K562 (cell line): Measurements from ENCODE around the gene RGS6. TPM values are rescaled to one million over a fixed set of nuclear protein-coding genes. Genes with fewer than 3 reads are reported as not detected.

ENCODE experiments used
- ATAC-seq: fragments of 200-7000 bp; cut with Tn5 transposase; 3 replicates; pipeline ENCODE4 v1.9.1; 2020; ENCODE audit warnings: moderate library complexity
- BruUV-seq: library from RNA; stranded (reverse); fragments of 400-500 nt; replicated peaks from 2 replicates; lab custom pipeline; 2021; lab: Mats Ljungman, UMichigan
- CTCF ChIA-PET: fragments of 300-600 bp; formaldehyde crosslinking; extraction: SDS; loops from one replicate; lab custom pipeline; 2021; ENCODE audit warnings: low intra/inter-chr PET ratio; lab: Yijun Ruan, JAX
- POLR2A ChIA-PET: fragments of 300-600, 350-650 bp; sonication (Branson Sonifier 250); formaldehyde crosslinking; extraction: SDS; loops from one replicate; lab custom pipeline; 2021; ENCODE audit warnings: antibody characterized with exemption, inconsistent platforms; lab: Yijun Ruan, JAX
- DNase-seq, 4 experiments: peaks; one replicate each; pipeline versions ENCODE4 v3.0.0 to v3.0.0-alpha.2; 2011 to 2018; ENCODE audit warnings: low spot score in 3 of 4, mixed read lengths in 3 of 4; ENCODE audit errors: extremely low read depth in 1 of 4
- FAIRE-seq: peaks from 2 replicates; lab custom pipeline; 2011; peaks lifted over from hg19 to GRCh38; lab: Jason Lieb, UNC
- H2AFZ ChIP-seq: 2 replicates; pipeline ENCODE4 v1.6.0; 2011; ENCODE audit warnings: low read depth, low read length, control low read depth, inconsistent platforms
- H3K27ac ChIP-seq: fragments of 200-600 bp; 3 replicates; pipeline ENCODE4 v1.8.0; 2011; ENCODE audit warnings: low read depth, mild to moderate bottlenecking, control low read depth, inconsistent platforms, low read length, moderate library complexity, mixed read lengths; ENCODE audit errors: extremely low read depth
- H3K27me3 ChIP-seq, 2 experiments: fragments of 300-600 bp in 1 of 2; 2 replicates in 1 of 2; 3 replicates in 1 of 2; pipeline versions ENCODE4 v1.6.0 to v1.8.0; 2011; ENCODE audit warnings: inconsistent platforms in 2 of 2, low read length in 2 of 2, mild to moderate bottlenecking in 1 of 2, mixed read lengths in 1 of 2, moderate library complexity in 1 of 2; ENCODE audit not compliant: control insufficient read depth in 2 of 2, insufficient read depth in 2 of 2
- H3K36me3 ChIP-seq: fragments of 300-600 bp; 3 replicates; pipeline ENCODE4 v1.8.0; 2011; ENCODE audit warnings: mild to moderate bottlenecking, low read length, inconsistent platforms; ENCODE audit not compliant: control insufficient read depth, insufficient read depth
- H3K4me1 ChIP-seq, 2 experiments: fragments of 200-600 bp in 1 of 2; replicated peaks in 1 of 2; 2 replicates in 1 of 2; 3 replicates in 1 of 2; pipeline versions ENCODE4 v1.5.1 to v1.8.0; 2011; ENCODE audit warnings: inconsistent platforms in 2 of 2, low read length in 2 of 2, mild to moderate bottlenecking in 1 of 2, mixed read lengths in 1 of 2, moderate library complexity in 1 of 2; ENCODE audit not compliant: control insufficient read depth in 2 of 2, insufficient read depth in 2 of 2
- H3K4me2 ChIP-seq: 2 replicates; pipeline ENCODE4 v1.6.1; 2011; ENCODE audit warnings: low read length, control low read depth, inconsistent platforms, mixed read lengths; ENCODE audit not compliant: insufficient read depth
- H3K4me3 ChIP-seq: fragments of 200-600 bp; sonication (generic), shearing (Covaris generic); 2 replicates; pipeline ENCODE4 v1.5.1; 2016; ENCODE audit warnings: control low read depth, inconsistent platforms
- H3K79me2 ChIP-seq: fragments of 200-600 bp; 3 replicates; pipeline ENCODE4 v1.8.0; 2011; ENCODE audit warnings: low read length, inconsistent platforms; ENCODE audit not compliant: control insufficient read depth, insufficient read depth
- H3K9ac ChIP-seq, 2 experiments: 2 replicates each; pipeline versions ENCODE4 v1.6.0 to v1.6.1; 2011; ENCODE audit warnings: low read depth in 2 of 2, low read length in 2 of 2, control low read depth in 1 of 2, inconsistent platforms in 1 of 2, mild to moderate bottlenecking in 1 of 2, mixed read lengths in 1 of 2; ENCODE audit not compliant: insufficient read depth in 1 of 2
- H3K9me1 ChIP-seq: one replicate; pipeline ENCODE4 v1.6.0; 2011; ENCODE audit warnings: inconsistent platforms, mild to moderate bottlenecking, low read length, moderate library complexity; ENCODE audit not compliant: control insufficient read depth, insufficient read depth
- H3K9me3 ChIP-seq: replicated peaks from 2 replicates; pipeline ENCODE4 v1.5.1; 2011; ENCODE audit warnings: low read depth, low read length, inconsistent platforms; ENCODE audit not compliant: control insufficient read depth, insufficient read depth
- H4K20me1 ChIP-seq: replicated peaks from 2 replicates; pipeline ENCODE4 v1.6.1; 2011; ENCODE audit warnings: low read length, inconsistent platforms, mixed read lengths; ENCODE audit not compliant: control insufficient read depth, insufficient read depth
- CBFA2T2 ChIP-seq: fragments of 450-650 bp; conservative IDR thresholded peaks from 2 replicates; pipeline ENCODE4 v1.6.1; 2017; ENCODE audit warnings: mild to moderate bottlenecking
- ELF1 ChIP-seq: fragments of 200-800 bp; sonication (Bioruptor generic); IDR thresholded peaks from 2 replicates; pipeline ENCODE4 v1.6.1; 2016; ENCODE audit warnings: missing genetic modification characterization, missing compliant biosample characterization
- KLF16 ChIP-seq: IDR thresholded peaks from 2 replicates; pipeline ENCODE4 v1.6.1; 2016; ENCODE audit warnings: antibody characterized with exemption
- NCOA6 ChIP-seq: fragments of 450-650 bp; IDR thresholded peaks from 2 replicates; pipeline ENCODE4 v1.6.1; 2017; ENCODE audit warnings: mild to moderate bottlenecking
- NFIX ChIP-seq: fragments of 250-450 bp; sonication (Bioruptor Pico); IDR thresholded peaks from 2 replicates; pipeline ENCODE4 v1.4.0; 2020; ENCODE audit warnings: low read depth, mild to moderate bottlenecking, moderate library complexity
- OTX1 ChIP-seq: fragments of 450-650 bp; formaldehyde crosslinking; IDR thresholded peaks from 2 replicates; pipeline ENCODE4 v1.4.0; 2022; ENCODE audit warnings: mild to moderate bottlenecking
- RB1 ChIP-seq: fragments of 450-650 bp; IDR thresholded peaks from 2 replicates; pipeline ENCODE4 v1.6.1; 2017; ENCODE audit warnings: low read depth, mild to moderate bottlenecking
- SRSF7 ChIP-seq: fragments of 200-400 bp; formaldehyde crosslinking; optimal IDR thresholded peaks from 2 replicates; pipeline ENCODE3; 2017; ENCODE audit warnings: mild to moderate bottlenecking, low read depth, low read length
- STAT5B ChIP-seq: fragments of 250-450 bp; sonication (Bioruptor Pico); IDR thresholded peaks from 2 replicates; pipeline ENCODE4 v1.8.0; 2021; ENCODE audit warnings: mild to moderate bottlenecking, inconsistent platforms
- TGIF2 ChIP-seq: sonication (generic); formaldehyde crosslinking; IDR thresholded peaks from 2 replicates; pipeline ENCODE4 v1.8.1; 2022; ENCODE audit warnings: mild to moderate bottlenecking, missing genetic modification reagents, moderate library complexity
- ZNF398 ChIP-seq: fragments of 250-450 bp; sonication (Bioruptor Pico); IDR thresholded peaks from 2 replicates; pipeline ENCODE4 v1.8.0; 2021; ENCODE audit warnings: moderate library complexity, mild to moderate bottlenecking, inconsistent platforms
- ZNF512 ChIP-seq: IDR thresholded peaks from 2 replicates; pipeline ENCODE4 v1.6.1; 2016; ENCODE audit warnings: missing genetic modification characterization, missing compliant biosample characterization
- ZNF584 ChIP-seq: fragments of 200-800 bp; sonication (Bioruptor generic); IDR thresholded peaks from 2 replicates; pipeline ENCODE4 v1.6.1; 2016; ENCODE audit warnings: low read depth, mild to moderate bottlenecking, missing genetic modification characterization, missing compliant biosample characterization
- ZNF707 ChIP-seq: fragments of 250-450 bp; sonication (Bioruptor Pico); conservative IDR thresholded peaks from 2 replicates; pipeline ENCODE4 v1.8.0; 2022; ENCODE audit warnings: inconsistent platforms, mild to moderate bottlenecking, moderate library complexity
- WGBS: fragments of 100-300 bp; shearing (Covaris generic); methylation state at CpG from one replicate; pipeline ENCODE4 v1.1.6; 2016; ENCODE audit warnings: low coverage, mixed read lengths; ENCODE audit not compliant: insufficient coverage; ENCODE audit errors: missing lambda C conversion rate; 5-methylcytosine and 5-hydroxymethylcytosine counted together
- in situ Hi-C: fragments of 300-500 bp; cut with MboI; formaldehyde crosslinking; loops from 4 replicates; pipeline ENCODE4 v1.15.0; 2018; ENCODE audit warnings: inconsistent platforms, mixed read lengths
- intact Hi-C: fragments of 100-400 bp; cut with micrococcal nuclease; formaldehyde crosslinking; loops from 2 replicates; pipeline ENCODE4 v1.14.2; 2022
- polyA plus RNA-seq, 8 experiments: library from polyadenylated mRNA; depleted of rRNA in 4 of 8; stranded (reverse) in 5 of 8; unstranded in 3 of 8; fragments of >200 nt; fragmentation: Nextera tagmentation in 2 of 8; fragmentation: Illumina TruSeq in 1 of 8; extraction: Ambion mirVana in 2 of 8; extraction: Trizol in 1 of 8; gene quantifications; 2 replicates each; pipeline versions ENCODE4 v1.2.1 to v1.2.3, GENCODE V29; 2011 to 2014; ENCODE audit warnings: inconsistent platforms in 1 of 8, missing spikeins in 1 of 8
- total RNA-seq, 7 experiments: library from RNA; depleted of rRNA in 6 of 7; stranded (reverse); fragments of >200 nt in 6 of 7; fragmentation: Illumina TruSeq in 2 of 7; extraction: Trizol in 2 of 7; gene quantifications; 2 replicates each; pipeline versions ENCODE4 v1.2.1 to v1.2.3, GENCODE V29; 2011 to 2021; ENCODE audit warnings: low replicate concordance in 1 of 7

RGS6 gene
- total and polyA plus RNA-seq, 9 of the 15 experiments (the other 6 are each of a cell fraction or from before 2014, with no cell fraction given): not detected

DNA sequence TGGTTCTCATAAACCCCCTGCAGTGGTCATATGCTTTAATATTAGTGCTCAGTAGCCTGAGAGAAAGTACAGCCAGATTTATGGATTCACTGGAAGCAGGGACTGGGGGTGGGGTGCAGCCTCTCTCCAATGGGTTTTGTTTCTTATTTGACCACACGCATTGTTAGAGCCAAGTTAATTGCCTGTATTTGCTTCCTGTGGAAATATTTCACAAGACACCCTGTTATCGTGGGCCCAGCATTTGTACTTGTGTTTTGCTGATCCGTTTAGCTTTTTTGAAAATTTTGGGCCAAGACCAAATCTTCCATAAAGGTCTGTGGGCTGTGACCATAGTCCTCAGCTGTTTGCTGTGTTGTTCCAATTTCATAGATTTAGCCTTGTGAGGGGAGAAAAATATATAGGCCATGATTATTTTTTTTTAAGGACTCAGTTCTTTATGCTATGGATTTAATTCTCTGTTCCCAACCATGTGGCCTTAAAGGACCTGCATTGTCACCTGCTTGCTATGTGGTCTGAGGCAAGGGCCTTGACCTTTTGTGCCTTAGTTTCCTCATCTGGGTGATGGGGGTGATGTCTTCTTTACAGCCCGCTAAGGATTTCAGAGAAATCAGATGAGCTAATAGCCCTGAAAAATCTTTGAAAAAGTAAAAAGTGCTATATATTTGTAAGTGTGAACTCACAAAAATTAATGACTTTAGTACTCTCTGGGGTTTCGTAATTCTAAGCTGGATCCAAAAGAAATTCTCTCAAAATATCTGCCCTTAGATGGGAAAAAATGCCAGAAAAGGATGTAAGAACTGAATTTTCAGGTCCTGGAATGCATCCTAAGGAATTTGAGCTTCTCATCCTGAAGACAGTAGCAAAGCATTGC lies 591.4 kb downstream of the RGS6 start:
- no peak for TF ChIP-seq KLF16
- no peak for TF ChIP-seq NCOA6
- TF ChIP-seq OTX1: no peak
- TF ChIP-seq NFIX (CRISPR knock-in tag): no peak
- TF ChIP-seq ZNF707 (CRISPR knock-in tag): no peak
- no peak for TF ChIP-seq TGIF2 (CRISPR knock-in tag)
- intact Hi-C loops: no loop called here
- no peak overlapping the region for H2AFZ ChIP-seq
- no peaks in the 10 kb centered on the region for H3K9me3 ChIP-seq
- H3K27me3 ChIP-seq: no peaks in the 10 kb centered on the region; a peak in 2 of 5 replicates
- no peaks in the 10 kb centered on the region for H3K79me2 ChIP-seq
- H3K4me2 ChIP-seq: no peak overlapping the region
- WGBS: 2% methylated on average over 5 of the region's 5 CpGs
- H3K36me3 ChIP-seq: no peaks in the 10 kb centered on the region
- no peaks in the 10 kb centered on the region for H3K9me1 ChIP-seq
- H4K20me1 ChIP-seq: no peaks in the 10 kb centered on the region
- H3K4me1 ChIP-seq: no peaks in the 10 kb centered on the region
- H3K4me3 ChIP-seq: no peak overlapping the region
- no TSS peak for BruUV-seq
- no peak overlapping the region for H3K9ac ChIP-seq
- ChIA-PET CTCF (no interaction called here), POLR2A (no interaction called here)
- FAIRE-seq (no peak), ATAC-seq (no peak), DNase-seq (no peak)
- in situ Hi-C loops: loop anchor here (25.0 kb wide), 1 partner anchor 939 kb away; the partner anchor contains the start of gene NUMB
- H3K27ac ChIP-seq: no peak overlapping the region

DNA sequence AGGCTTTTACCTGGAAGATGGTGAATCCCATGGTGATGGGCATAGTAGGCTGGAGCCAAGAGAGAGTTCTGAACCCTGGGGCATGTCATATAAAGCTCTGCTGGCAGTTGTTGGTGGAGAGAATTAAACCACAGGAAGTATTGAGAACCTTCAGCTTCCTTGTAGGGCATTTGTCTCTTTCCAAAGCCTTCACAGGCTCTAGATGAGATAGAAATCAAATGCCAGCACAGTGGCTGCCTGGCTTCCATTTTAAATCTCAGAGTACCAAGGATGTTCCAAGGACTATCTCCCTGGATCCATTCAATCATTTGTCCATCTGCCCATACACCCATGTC lies 592.0 kb downstream of the RGS6 start:
- Histone ChIP-seq H3K4me1 (no peaks in the 10 kb centered on the region), H3K9me1 (no peaks in the 10 kb centered on the region), H3K79me2 (no peaks in the 10 kb centered on the region), H4K20me1 (no peaks in the 10 kb centered on the region), H3K9me3 (no peaks in the 10 kb centered on the region), H3K27ac (no peak overlapping the region), H3K9ac (no peak overlapping the region), H3K4me2 (no peak overlapping the region), H2AFZ (no peak overlapping the region), H3K27me3 (no peaks in the 10 kb centered on the region; a peak in 2 of 5 replicates), H3K36me3 (no peaks in the 10 kb centered on the region), H3K4me3 (no peak overlapping the region)
- DNase-seq (no peak), FAIRE-seq (no peak), ATAC-seq (no peak)
- POLR2A ChIA-PET: no interaction called here
- intact Hi-C loops (no loop called here), in situ Hi-C loops (loop anchor here (25.0 kb wide), 1 partner anchor 938 kb away; the partner anchor contains the start of gene NUMB)
- CTCF ChIA-PET: no interaction called here
- no TSS peak for BruUV-seq
- TF ChIP-seq RB1 (no peak), ZNF584 (CRISPR knock-in tag) (no peak), ZNF512 (no peak), STAT5B (CRISPR knock-in tag) (no peak), ELF1 (no peak), ZNF398 (CRISPR knock-in tag) (no peak), SRSF7 (no peak), CBFA2T2 (no peak)
